ENCODE results near the gene ENPP7.

DNA sequence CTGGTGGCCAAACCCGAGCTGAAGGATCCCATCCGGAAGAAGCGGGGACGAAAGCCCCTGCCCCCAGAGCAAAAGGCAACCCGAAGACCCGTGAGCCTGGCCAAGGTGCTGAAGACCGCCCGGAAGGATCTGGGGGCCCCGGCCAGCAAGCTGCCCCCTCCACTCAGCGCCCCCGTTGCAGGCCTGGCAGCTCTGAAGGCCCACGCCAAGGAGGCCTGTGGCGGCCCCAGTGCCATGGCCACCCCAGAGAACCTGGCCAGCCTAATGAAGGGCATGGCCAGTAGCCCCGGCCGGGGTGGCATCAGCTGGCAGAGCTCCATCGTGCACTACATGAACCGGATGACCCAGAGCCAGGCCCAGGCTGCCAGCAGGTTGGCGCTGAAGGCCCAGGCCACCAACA, 53.1 kb downstream of the ENPP7 start:
- TF ChIP-seq YY1 (IDR thresholded peaks at IDR 0.05; ENCODE audit: low read depth), result no peak
- TF ChIP-seq, protein P1, sequence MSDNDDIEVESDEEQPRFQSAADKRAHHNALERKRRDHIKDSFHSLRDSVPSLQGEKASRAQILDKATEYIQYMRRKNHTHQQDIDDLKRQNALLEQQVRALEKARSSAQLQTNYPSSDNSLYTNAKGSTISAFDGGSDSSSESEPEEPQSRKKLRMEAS (IDR thresholded peaks at IDR 0.05), result no peak
- no peak for TF ChIP-seq TCF12 (IDR thresholded peaks at IDR 0.05; ENCODE audit: low read depth)
- TF ChIP-seq TAF1 (IDR thresholded peaks at IDR 0.05; ENCODE audit: low read depth), result no peak
- TF ChIP-seq REST (IDR thresholded peaks at IDR 0.05; ENCODE audit: low read depth), result no peak
- no peak for TF ChIP-seq CREB1 (IDR thresholded peaks at IDR 0.05; ENCODE audit: low read depth)
- TF ChIP-seq EP300 (IDR thresholded peaks at IDR 0.05; ENCODE audit: borderline replicate concordance), result no peak
- no peak for TF ChIP-seq RAD21 (IDR thresholded peaks at IDR 0.05; ENCODE audit: low read depth)

Measured in Ishikawa (cell line).